A549 (cell line): Measurements from ENCODE around the gene MAP2K7.

ENCODE experiments used
- CBX8 ChIP-seq: fragments of 200-600 bp; sonication (generic); IDR thresholded peaks from 2 replicates; pipeline ENCODE4 v1.6.1; 2016
- CHD2 ChIP-seq: fragments of 150-350 bp; IDR thresholded peaks from 2 replicates; pipeline ENCODE4 v1.6.1; 2014; ENCODE audit warnings: low read length; ENCODE audit not compliant: partially characterized antibody
- CHD4 ChIP-seq: fragments of 200-600 bp; sonication (generic); IDR thresholded peaks from 2 replicates; pipeline ENCODE4 v1.6.1; 2016; ENCODE audit warnings: antibody characterized with exemption, mild to moderate bottlenecking, borderline replicate concordance
- HOXA7 ChIP-seq: fragments of 250-450 bp; sonication (Bioruptor Pico); IDR thresholded peaks from 2 replicates; pipeline ENCODE4 v1.5.0; 2020; ENCODE audit warnings: mild to moderate bottlenecking, moderate library complexity
- JUN ChIP-seq, 2 experiments: fragments of >200 bp; sonication (Bioruptor Twin); formaldehyde crosslinking; IDR thresholded peaks; 2 replicates in 1 of 2; 3 replicates in 1 of 2; pipeline ENCODE4 v1.6.1; 2016 to 2017
- MAFK ChIP-seq: fragments of 450-650 bp; IDR thresholded peaks from 2 replicates; pipeline ENCODE4 v1.6.1; 2014; ENCODE audit not compliant: partially characterized antibody
- POLR2A ChIP-seq: IDR thresholded peaks from 2 replicates; pipeline ENCODE4 v1.6.1; 2012; ENCODE audit warnings: mild to moderate bottlenecking, low read length
- POLR2AphosphoS2 ChIP-seq: conservative IDR thresholded peaks from 2 replicates; pipeline ENCODE4 v1.6.1; 2012; ENCODE audit warnings: low read length, improper control_type of control experiment, inconsistent platforms
- TF ChIP-seq, protein P1 (sequence below): fragments of >200 bp; sonication (Bioruptor Twin); formaldehyde crosslinking; IDR thresholded peaks from 3 replicates; pipeline ENCODE4 v1.5.1; 2016

DNA sequence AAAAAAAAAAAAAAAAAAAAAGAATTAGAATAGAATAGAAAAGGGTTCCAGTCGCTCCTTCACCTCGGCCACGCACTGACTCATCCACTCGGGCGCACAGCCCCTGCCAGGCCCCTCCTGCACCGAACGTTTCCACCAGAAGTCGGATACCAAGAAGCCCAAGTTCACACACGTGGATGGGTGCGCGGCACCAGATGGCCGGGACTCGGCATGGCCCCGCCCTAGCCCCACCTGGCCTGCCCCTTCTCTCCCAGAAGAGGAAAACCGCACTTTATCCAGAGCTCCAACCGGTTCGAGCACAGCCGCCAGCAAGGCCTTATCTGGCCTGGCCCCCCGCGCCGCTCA lies 35.4 kb upstream of the MAP2K7 start:
- TF ChIP-seq CHD4 (no peak), HOXA7 (CRISPR knock-in tag) (no peak), MAFK (no peak), POLR2A (no peak), JUN (IDR thresholded peaks at IDR 0.05) (no peak), CBX8 (no peak), POLR2AphosphoS2 (no peak), CHD2 (no peak)
- TF ChIP-seq, protein P1, sequence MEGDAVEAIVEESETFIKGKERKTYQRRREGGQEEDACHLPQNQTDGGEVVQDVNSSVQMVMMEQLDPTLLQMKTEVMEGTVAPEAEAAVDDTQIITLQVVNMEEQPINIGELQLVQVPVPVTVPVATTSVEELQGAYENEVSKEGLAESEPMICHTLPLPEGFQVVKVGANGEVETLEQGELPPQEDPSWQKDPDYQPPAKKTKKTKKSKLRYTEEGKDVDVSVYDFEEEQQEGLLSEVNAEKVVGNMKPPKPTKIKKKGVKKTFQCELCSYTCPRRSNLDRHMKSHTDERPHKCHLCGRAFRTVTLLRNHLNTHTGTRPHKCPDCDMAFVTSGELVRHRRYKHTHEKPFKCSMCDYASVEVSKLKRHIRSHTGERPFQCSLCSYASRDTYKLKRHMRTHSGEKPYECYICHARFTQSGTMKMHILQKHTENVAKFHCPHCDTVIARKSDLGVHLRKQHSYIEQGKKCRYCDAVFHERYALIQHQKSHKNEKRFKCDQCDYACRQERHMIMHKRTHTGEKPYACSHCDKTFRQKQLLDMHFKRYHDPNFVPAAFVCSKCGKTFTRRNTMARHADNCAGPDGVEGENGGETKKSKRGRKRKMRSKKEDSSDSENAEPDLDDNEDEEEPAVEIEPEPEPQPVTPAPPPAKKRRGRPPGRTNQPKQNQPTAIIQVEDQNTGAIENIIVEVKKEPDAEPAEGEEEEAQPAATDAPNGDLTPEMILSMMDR, result no peak
